Effector memory CD4-positive, alpha-beta T cell (primary cell): ENCODE data around the gene CELSR1.
"Not testable (repeated sequence)": the region's sequence is repeated elsewhere in the genome, so short reads cannot be mapped to it uniquely, and the experiment has no call there.

ENCODE experiments used
- DNase-seq, 3 donors: peaks; one replicate each; pipeline ENCODE4 v3.0.0-alpha.2; 2020
- H3K27ac ChIP-seq: 2 replicates; pipeline ENCODE4 v1.7.0; 2013; ENCODE audit warnings: mild to moderate bottlenecking, low read length, moderate library complexity; ENCODE audit not compliant: insufficient read depth, poor library complexity, severe bottlenecking
- H3K27me3 ChIP-seq: replicated peaks from 2 replicates; pipeline ENCODE4 v1.7.0; 2013; ENCODE audit warnings: mild to moderate bottlenecking, low read length; ENCODE audit not compliant: insufficient read depth, control insufficient read depth, poor library complexity, severe bottlenecking
- H3K36me3 ChIP-seq: 2 replicates; pipeline ENCODE4 v1.7.0; 2013; ENCODE audit warnings: mild to moderate bottlenecking, low read length, moderate library complexity; ENCODE audit not compliant: control insufficient read depth, insufficient read depth
- H3K4me1 ChIP-seq: 2 replicates; pipeline ENCODE4 v1.7.0; 2013; ENCODE audit warnings: low read length, mild to moderate bottlenecking; ENCODE audit not compliant: control insufficient read depth, insufficient read depth, poor library complexity, severe bottlenecking
- H3K4me3 ChIP-seq: 2 replicates; pipeline ENCODE4 v1.7.0; 2013; ENCODE audit warnings: low read length, low read depth, mild to moderate bottlenecking; ENCODE audit not compliant: insufficient read depth, poor library complexity, severe bottlenecking
- H3K9me3 ChIP-seq: 2 replicates; pipeline ENCODE4 v1.7.0; 2013; ENCODE audit warnings: mild to moderate bottlenecking, low read length, moderate library complexity; ENCODE audit not compliant: control insufficient read depth

CELSR1 gene

GRCh38 chr22:46326066-46326680 lies 211.2 kb downstream of the CELSR1 start:
- Histone ChIP-seq H3K36me3 (no peaks in the 10 kb centered on the region), H3K4me1 (no peaks in the 10 kb centered on the region), H3K9me3 (no peaks in the 10 kb centered on the region), H3K4me3 (no peak overlapping the region), H3K27ac (no peak overlapping the region), H3K27me3 (no peaks in the 10 kb centered on the region)
- no peak for DNase-seq

DNA sequence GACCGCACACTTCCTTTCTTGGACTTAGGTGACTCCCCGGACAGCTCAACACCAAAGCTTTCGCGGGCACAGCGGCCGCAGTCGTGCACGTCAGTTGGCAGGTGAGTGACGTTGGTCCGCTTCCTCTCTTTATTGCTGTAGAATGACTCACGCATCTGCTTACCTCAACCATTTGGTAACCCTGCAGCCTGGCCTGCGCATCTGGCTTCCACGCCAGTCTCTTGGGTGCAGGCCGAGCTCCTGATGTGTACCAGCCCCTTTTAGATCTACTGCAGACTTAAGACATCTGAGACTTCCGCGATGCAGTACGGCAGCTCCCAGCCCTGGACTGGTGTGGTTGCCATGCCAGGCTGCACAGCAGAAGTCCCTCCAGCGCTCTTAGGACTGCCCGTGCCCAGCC lies 214.3 kb downstream of the CELSR1 start:
- Histone ChIP-seq H3K4me3 (no peak overlapping the region), H3K9me3 (no peaks in the 10 kb centered on the region), H3K27ac (no peak overlapping the region), H3K36me3 (no peaks in the 10 kb centered on the region), H3K4me1 (no peaks in the 10 kb centered on the region), H3K27me3 (no peaks in the 10 kb centered on the region)
- DNase-seq, result no peak

DNA sequence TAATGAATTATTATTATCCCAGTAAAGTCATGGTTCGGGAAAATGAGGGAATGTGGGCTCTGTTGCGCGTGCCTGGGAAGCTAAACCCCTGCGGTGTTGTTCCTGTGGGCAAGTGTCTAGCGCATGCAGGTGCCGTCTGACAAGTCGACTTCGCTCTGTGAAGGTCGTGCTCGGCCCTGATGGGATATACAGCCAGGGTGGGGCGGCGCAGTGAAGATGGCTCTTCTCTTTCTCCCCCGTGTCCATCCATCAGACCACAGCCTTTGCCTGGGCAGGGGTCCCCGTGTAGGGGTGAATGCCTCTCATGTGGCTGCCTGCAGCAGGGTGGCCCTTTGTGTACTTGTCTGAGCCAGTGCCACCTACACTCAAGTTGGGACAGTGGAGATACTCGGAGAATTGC lies 214.7 kb downstream of the CELSR1 start:
- no peak overlapping the region for H3K27ac ChIP-seq
- no peaks in the 10 kb centered on the region for H3K36me3 ChIP-seq
- H3K27me3 ChIP-seq, result no peaks in the 10 kb centered on the region
- no peak for DNase-seq
- H3K4me1 ChIP-seq, result no peaks in the 10 kb centered on the region
- H3K9me3 ChIP-seq, result no peaks in the 10 kb centered on the region
- H3K4me3 ChIP-seq, result no peak overlapping the region

DNA sequence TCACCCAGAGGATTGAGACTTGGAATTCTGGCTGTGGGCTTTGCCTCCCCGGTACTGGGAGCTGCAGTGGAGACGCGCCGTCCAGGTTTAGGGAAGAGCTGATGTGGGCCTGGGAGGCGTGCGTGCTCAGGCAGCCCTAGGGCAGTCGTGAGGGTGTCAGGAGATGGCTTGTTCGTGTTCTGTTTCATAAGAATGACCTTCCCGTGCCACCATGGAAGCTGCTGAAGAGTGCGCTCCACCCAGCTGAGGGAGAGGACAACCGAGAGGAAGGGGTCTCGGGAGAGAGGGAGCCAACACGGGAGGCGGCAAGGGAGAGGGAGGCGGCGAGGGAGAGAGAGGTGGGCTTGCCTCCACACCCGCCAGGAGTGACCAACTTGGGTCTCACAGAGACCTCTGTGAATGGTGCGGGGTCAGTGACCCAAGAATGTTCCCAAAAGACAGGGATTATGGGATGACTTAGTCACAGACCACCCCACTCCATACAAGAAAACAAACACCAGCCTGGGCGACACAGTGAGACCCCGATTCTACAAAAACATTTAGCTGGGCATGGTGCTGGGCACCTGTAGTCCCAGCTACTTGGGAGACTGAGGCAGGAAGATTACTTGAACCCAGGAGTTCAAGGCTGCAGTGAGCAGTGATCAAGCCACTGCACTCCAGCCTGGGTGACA lies 216.6 kb downstream of the CELSR1 start:
- DNase-seq, result no peak
- Histone ChIP-seq H3K27ac (no peak overlapping the region), H3K9me3 (no peaks in the 10 kb centered on the region), H3K27me3 (no peaks in the 10 kb centered on the region), H3K4me3 (no peak overlapping the region), H3K36me3 (no peaks in the 10 kb centered on the region), H3K4me1 (no peaks in the 10 kb centered on the region)

GRCh38 chr22:46320166-46320710 lies 217.2 kb downstream of the CELSR1 start:
- H3K4me3 ChIP-seq, result no peak overlapping the region
- DNase-seq, result no peak
- no peak overlapping the region for H3K27ac ChIP-seq
- H3K27me3 ChIP-seq, result no peaks in the 10 kb centered on the region
- H3K4me1 ChIP-seq, result no peaks in the 10 kb centered on the region
- no peaks in the 10 kb centered on the region for H3K36me3 ChIP-seq
- no peaks in the 10 kb centered on the region for H3K9me3 ChIP-seq

GRCh38 chr22:46319319-46319718 lies 218.1 kb downstream of the CELSR1 start:
- H3K27me3 ChIP-seq, result no peaks in the 10 kb centered on the region
- H3K9me3 ChIP-seq, result no peaks in the 10 kb centered on the region
- no peak overlapping the region for H3K27ac ChIP-seq
- no peaks in the 10 kb centered on the region for H3K36me3 ChIP-seq
- no peak for DNase-seq
- H3K4me1 ChIP-seq, result no peaks in the 10 kb centered on the region
- H3K4me3 ChIP-seq, result no peak overlapping the region

GRCh38 chr22:46318576-46318975 lies 218.8 kb downstream of the CELSR1 start:
- no peaks in the 10 kb centered on the region for H3K36me3 ChIP-seq
- H3K27ac ChIP-seq, result no peak overlapping the region
- H3K4me3 ChIP-seq, result no peak overlapping the region
- H3K4me1 ChIP-seq, result no peaks in the 10 kb centered on the region
- no peak for DNase-seq
- no peaks in the 10 kb centered on the region for H3K9me3 ChIP-seq
- no peaks in the 10 kb centered on the region for H3K27me3 ChIP-seq

GRCh38 chr22:46317646-46318045 lies 219.8 kb downstream of the CELSR1 start:
- Histone ChIP-seq H3K4me3 (no peak overlapping the region), H3K4me1 (no peaks in the 10 kb centered on the region), H3K27ac (no peak overlapping the region), H3K27me3 (no peaks in the 10 kb centered on the region), H3K9me3 (no peaks in the 10 kb centered on the region), H3K36me3 (no peaks in the 10 kb centered on the region)
- DNase-seq, result no peak

DNA sequence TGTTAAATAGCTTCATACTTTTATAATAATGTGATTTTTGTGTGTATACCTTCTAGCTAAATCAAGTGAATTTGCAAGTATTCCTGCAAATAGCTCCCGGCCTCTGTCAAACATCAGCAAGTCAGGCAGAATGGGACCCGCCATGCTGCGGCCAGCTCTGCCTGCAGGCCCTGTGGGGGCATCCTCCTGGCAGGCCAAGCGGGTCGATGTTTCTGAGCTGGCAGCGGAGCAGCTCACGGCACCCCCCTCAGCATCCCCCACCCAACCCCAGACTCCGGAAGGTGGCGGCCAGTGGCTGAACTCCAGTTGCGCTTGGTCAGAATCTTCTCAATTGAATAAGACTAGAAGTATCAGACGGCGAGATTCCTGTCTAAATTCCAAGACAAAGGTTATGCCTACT lies 221.4 kb downstream of the CELSR1 start:
- DNase-seq, result no peak
- no peaks in the 10 kb centered on the region for H3K27me3 ChIP-seq
- no peaks in the 10 kb centered on the region for H3K9me3 ChIP-seq
- no peak overlapping the region for H3K4me3 ChIP-seq
- H3K27ac ChIP-seq, result no peak overlapping the region
- no peaks in the 10 kb centered on the region for H3K4me1 ChIP-seq
- no peaks in the 10 kb centered on the region for H3K36me3 ChIP-seq

DNA sequence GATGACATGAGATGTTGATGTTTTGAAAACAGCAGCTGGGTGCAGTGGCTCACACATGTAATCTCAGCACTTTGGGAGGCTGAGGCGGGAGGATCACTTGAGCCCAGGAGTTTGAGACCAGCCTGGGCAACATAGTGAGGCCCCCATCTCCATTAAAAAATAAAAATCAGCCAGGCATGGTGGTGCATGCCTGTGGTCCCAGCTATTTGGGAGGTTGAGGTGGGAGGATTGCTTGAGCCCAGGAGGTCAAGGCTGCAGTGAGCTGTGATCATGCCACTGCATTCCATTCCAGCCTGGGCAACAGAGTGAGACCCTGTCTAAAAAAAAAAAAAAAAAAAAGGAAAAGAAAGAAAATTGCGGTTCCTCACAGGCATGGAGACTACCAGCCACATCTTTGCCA lies 224.6 kb downstream of the CELSR1 start:
- not testable (repeated sequence) for H3K9me3 ChIP-seq, H3K36me3 ChIP-seq, H3K4me1 ChIP-seq, H3K27ac ChIP-seq, H3K27me3 ChIP-seq, H3K4me3 ChIP-seq, DNase-seq
